NCI-H1694 (cell line): Measurements from ENCODE around the gene CASZ1.

ENCODE experiments used
- DNase-seq: peaks from one replicate; lab custom pipeline; 2025; lab: John Stamatoyannopoulos, UW

CASZ1 gene

GRCh38 chr1:10821388-10821787 is 24.9 kb upstream of the CASZ1 start:
- no peak for DNase-seq

GRCh38 chr1:10820422-10820821 is 24.0 kb upstream of the CASZ1 start:
- no peak for DNase-seq

DNA sequence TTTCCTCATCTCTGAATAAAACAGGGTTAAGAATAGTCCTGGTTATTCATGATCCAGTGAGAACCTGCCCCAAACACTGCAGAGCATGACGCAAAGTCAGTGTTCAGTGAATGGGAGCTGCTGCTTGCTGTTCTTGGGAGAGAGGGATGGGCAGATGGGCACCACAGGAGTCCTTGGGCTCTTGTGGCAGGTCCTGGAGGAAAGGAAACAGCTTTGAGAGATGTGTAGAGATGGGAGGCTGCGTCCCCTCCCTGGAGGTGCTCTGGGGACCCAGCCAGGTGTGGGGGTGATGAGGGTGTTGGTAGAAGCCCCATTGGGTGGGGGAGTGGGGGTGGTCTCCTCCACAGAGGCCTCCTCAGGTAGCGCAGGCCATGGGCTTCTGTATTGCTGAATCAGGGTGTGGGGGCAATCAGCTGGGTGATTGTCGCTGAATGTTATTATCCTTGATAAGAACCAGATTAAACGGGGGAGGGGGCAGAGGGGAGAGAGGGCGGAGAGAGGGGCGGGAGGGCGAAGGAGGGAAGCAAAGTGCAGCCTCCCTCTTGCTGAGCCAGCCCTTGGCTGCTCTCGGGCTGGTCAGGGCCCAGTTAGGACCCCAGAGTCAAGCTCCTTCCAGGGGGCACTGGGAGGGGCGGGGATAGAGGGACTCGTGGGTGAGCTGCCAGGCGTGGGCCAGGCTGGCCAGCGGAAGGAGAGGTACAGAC is 22.9 kb upstream of the CASZ1 start:
- DNase-seq: no peak

GRCh38 chr1:10818262-10819197 is 22.1 kb upstream of the CASZ1 start:
- no peak for DNase-seq

- no peak for DNase-seq
These were observed 20.4 kb upstream of the CASZ1 start for GRCh38 chr1:10816743-10817369.

GRCh38 chr1:10816233-10816632 is 19.8 kb upstream of the CASZ1 start:
- DNase-seq: no peak

DNA sequence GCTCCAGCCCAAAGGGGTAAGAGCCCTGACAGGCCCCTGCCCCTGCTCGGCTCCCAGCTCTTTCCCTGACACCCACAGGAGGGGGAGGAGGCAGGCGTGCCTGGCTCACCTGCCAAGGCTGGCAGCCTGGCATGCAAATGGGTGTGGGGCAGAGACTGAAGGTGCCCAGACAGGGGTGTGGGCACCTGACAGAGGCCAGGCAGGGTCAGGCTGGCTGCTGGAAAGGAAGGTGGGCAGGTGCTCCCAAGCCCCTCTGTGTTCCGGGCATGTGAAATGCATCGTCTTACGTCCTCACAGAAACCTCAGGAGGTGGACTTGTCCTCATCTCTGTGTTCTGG is 19.4 kb upstream of the CASZ1 start:
- DNase-seq: no peak

GRCh38 chr1:10814976-10815857 is 18.8 kb upstream of the CASZ1 start:
- no peak for DNase-seq

GRCh38 chr1:10814312-10814711 is 17.9 kb upstream of the CASZ1 start:
- DNase-seq: no peak

DNA sequence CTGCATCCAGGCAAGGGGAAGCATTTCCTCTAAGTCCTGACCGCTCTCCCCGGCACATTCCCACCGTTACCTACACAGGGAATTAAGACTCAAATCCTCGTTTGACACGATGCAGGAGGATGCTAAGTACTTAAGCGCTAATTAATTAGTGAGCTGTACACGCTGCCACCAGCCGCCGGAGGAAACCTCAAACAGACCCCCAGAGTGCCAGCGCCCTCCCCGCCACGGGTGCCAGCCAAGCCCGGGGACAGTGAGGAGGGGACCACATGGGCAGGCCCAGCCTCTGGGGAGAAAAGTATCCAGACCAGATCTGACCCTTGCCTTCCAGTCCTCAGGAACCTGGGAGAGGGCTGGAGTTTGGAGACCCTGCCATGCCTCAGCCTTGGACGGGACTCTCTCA is 17.4 kb upstream of the CASZ1 start:
- DNase-seq: no peak

DNA sequence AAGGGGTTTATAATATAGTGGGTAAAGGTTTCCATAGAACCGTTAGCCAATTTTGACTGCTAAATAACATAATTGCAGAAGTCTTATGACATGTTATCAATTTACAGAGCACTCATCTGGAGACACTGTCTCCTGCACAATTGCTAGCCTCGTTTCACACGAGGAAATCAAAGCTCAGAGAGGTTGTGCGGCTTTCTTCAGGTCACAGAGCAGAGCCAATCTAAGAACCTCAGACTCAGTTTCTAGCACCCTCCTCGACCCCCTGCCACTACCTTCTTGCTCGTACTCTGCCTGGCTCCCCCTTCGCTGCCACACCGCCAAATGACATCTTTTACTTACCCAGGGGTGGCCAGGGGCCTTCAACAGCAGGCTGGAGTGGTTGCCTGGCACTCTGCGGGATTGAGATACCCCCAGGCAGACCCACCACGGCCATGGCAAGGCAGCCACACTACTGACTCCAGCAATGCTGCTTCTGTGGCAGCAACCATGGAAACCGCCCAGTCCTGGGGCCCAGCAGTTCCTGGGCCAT is 16.0 kb upstream of the CASZ1 start:
- no peak for DNase-seq

DNA sequence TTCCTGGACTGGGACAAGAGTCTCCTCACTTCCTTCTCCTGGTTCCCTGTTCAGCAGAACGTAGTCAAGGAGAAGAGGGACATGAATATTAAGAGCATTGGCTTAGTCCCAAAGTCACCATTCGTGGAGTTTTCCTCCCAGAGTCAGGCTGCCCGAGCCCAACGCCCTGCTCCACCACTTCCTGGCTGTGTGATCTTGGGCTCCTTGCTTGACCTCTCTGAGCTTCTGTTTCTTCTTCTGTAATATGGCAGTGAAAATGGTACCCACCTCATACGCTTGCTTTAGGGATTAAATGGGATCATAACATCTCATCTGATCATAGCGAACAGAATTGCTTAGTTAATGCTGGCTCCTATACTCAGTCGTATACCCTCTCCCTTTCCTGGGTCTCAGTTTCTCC is 12.0 kb upstream of the CASZ1 start:
- DNase-seq: no peak

DNA sequence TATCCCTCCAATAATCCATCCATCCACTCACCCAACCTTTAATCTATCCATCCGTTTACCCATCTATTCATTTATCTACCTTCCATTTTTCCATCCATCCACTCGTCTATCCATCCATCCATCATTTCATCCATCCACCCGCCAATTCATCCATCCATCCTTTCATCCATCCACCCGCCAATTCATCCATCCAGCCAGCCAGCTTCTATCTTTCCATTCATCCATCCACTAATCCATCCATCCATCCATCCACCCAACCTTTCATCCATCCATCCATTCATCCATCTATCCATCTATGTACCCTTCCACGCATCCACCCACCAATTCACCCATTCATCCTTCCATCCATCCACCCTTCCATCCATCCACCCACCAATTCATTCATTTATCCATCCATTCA is 10.5 kb upstream of the CASZ1 start:
- no peak for DNase-seq

DNA sequence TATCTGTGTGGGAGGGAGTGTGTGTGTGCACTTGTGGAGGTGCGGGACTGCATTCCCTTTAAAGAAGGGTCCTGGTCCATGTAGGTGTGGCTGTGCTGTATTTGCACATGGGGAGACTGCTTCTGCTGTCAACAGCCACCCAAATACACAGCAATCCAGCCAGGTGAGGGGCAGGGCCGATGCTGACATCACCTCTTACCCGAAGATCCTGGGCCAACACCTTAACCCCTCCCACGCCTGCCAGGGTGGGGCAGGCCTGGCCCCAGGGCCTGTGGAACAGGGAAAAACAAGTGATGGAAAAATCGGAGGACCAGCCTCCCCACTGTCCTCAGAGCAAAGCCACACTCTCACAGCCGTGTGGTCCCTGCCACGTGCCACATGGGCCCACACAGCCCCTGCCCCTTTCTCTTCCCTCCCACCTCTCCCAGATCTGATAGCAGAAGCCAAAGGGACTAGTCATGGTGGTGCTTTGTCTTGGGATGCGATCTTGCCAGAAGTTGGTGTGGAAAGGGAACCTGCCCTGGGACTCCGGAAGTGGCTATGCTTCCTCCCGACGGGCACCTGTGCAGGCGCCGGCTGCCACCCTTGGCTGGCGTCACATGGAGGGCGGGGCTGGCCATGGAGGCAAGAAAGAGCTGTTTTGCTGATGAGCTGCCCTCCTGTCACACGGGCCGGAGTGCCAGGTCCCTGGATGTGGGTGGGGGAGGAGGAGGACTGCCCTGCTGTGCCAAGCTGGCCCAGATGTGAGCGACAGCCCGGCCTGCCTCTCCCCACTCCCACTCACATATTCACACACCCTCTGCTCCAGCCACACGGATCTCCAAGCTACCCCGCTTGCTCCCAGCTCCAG is 7.8 kb upstream of the CASZ1 start:
- no peak for DNase-seq

GRCh38 chr1:10802944-10803715 is 6.7 kb upstream of the CASZ1 start:
- DNase-seq: no peak

GRCh38 chr1:10800778-10801177 is 4.3 kb upstream of the CASZ1 start:
- no peak for DNase-seq

- DNase-seq: no peak
These were observed 3.3 kb upstream of the CASZ1 start for GRCh38 chr1:10799726-10800125.

- no peak for DNase-seq
These were observed 997 bp downstream of the CASZ1 start for GRCh38 chr1:10795276-10796021.

DNA sequence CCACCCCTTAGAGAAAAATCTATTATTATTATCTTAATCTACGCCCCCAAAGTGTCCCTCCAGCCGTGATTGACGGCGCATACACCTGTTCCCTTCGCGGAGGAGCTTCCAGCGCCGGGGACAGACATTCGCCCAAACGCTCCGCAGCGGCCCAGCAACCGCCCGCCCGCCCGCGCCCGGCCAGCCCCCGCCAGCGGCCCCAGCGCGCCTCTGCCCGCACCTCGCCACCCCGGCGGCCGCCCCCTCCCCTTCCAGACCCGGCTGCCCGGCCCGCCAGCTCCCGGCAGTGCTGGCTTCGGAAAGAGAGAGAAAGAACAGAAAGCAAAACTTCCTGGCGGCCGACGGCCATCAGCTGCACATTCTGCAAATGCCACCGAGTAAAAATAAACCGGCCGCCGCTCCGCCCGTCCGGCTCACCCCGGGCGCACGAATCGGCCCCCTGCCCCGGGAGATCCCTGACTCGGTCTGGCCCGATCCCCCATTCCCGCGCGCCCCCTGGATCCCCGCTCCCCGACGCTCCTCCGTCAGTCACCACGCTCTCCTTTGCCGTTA is 1.6 kb downstream of the CASZ1 start:
- DNase-seq: no peak
